ENCODE data around the gene RABAC1. TPM values are rescaled to one million over a fixed set of nuclear protein-coding genes. Genes with fewer than 3 reads are reported as not detected.
A peak's percentile ranks its signal among the peaks of the same experiment; 100 is the strongest.

The RABAC1 gene
- total and polyA plus RNA-seq, 9 of the 15 experiments (the other 6 are each of a cell fraction or from before 2014, with no cell fraction given) = 2.4 to 28.1 (median 9.3) TPM

DNA sequence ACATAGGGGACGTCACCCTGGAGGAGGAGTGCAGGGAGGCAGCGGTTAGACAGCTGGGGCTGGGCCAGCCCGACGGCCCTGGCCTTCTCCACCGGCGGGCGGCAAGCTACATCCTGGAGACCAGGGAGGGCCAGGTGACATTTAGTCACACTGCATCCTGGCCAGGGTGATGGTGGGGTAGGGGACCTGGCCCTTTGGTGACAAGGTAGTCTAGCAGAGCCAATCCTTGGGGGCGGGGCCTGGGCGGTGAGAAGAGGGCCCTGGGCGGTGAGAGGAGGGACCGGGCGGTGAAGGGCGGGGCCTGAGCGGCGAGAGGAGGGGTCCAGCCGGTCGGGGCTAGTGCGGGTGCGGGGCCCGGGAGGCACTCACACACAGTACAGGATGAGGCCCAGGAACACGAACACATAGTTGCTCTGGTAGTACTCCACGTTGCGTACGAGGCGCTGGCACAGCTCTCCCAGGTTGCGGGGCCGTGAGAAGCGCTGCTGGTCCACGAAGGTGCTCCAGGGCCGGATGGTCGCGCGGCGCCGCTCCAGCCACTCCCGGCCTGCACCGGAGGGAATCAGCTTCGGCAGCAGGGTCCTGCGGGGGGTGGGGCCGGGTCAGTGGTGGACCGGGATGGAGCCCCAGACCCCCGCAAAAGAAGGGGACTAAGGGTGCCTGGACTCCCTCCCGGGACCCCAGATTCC is 610 bp downstream of the RABAC1 start (continued):
- TF ChIP-seq HNRNPLL (IDR thresholded peaks at IDR 0.05; ENCODE audit: low read depth, low read length, poor library complexity, severe bottlenecking) = peak; percentile 55
- 0 out of 4 replicates have a peak, but pooled peaks of 1 of the 2 experiments have one; percentile 58 for TF ChIP-seq TEAD1 (CRISPR knock-in tag; IDR thresholded peaks at IDR 0.05)
- 0 out of 2 replicates have a peak, but pooled peaks have one; percentile 15 for TF ChIP-seq ZBTB1 (CRISPR knock-in tag; IDR thresholded peaks at IDR 0.05; ENCODE audit: borderline replicate concordance, low read depth)
- TF ChIP-seq ZBTB7A (IDR thresholded peaks at IDR 0.05; ENCODE audit: borderline replicate concordance, control insufficient read depth, low read depth, low read length) = peak; percentile 56; the same call in 1 of the 2 replicates
- TF ChIP-seq, protein P1, sequence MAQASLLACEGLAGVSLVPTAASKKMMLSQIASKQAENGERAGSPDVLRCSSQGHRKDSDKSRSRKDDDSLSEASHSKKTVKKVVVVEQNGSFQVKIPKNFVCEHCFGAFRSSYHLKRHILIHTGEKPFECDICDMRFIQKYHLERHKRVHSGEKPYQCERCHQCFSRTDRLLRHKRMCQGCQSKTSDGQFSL (CRISPR knock-in tag; IDR thresholded peaks at IDR 0.05) = 0 out of 2 replicates have a peak, but pooled peaks have one; percentile 56
- TF ChIP-seq, protein P1 (tag; IDR thresholded peaks at IDR 0.05) = no peak
- TF ChIP-seq MYC (IDR thresholded peaks at IDR 0.05; ENCODE audit: low read depth, low read length) = 0 out of 2 replicates have a peak, but pooled peaks have one; percentile 25
- no peak for TF ChIP-seq MYC (CRISPR knock-in tag; IDR thresholded peaks at IDR 0.05; ENCODE audit: borderline replicate concordance, low read depth)
- TF ChIP-seq RBFOX2 (IDR thresholded peaks at IDR 0.05; ENCODE audit: low read depth, low read length) = peak; percentile 75
- TF ChIP-seq STAG1 (CRISPR knock-in tag; IDR thresholded peaks at IDR 0.05; ENCODE audit: borderline replicate concordance) = peak; percentile 31; the same call in 1 of the 2 replicates
- TF ChIP-seq NCOA6 (IDR thresholded peaks at IDR 0.05) = peak; percentile 67; the same call in 1 of the 2 replicates
- no peak; the same call in 1 of the 2 replicates for TF ChIP-seq SP1 (CRISPR knock-in tag; IDR thresholded peaks at IDR 0.05)
- TF ChIP-seq RBBP5 (IDR thresholded peaks at IDR 0.05; ENCODE audit: borderline replicate concordance, insufficient read depth, low read length, poor library complexity, severe bottlenecking) = peak; percentile 20
- TF ChIP-seq, protein P2, sequence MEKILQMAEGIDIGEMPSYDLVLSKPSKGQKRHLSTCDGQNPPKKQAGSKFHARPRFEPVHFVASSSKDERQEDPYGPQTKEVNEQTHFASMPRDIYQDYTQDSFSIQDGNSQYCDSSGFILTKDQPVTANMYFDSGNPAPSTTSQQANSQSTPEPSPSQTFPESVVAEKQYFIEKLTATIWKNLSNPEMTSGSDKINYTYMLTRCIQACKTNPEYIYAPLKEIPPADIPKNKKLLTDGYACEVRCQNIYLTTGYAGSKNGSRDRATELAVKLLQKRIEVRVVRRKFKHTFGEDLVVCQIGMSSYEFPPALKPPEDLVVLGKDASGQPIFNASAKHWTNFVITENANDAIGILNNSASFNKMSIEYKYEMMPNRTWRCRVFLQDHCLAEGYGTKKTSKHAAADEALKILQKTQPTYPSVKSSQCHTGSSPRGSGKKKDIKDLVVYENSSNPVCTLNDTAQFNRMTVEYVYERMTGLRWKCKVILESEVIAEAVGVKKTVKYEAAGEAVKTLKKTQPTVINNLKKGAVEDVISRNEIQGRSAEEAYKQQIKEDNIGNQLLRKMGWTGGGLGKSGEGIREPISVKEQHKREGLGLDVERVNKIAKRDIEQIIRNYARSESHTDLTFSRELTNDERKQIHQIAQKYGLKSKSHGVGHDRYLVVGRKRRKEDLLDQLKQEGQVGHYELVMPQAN (IDR thresholded peaks at IDR 0.05; ENCODE audit: borderline replicate concordance) = no peak
- TF ChIP-seq POLR2B (IDR thresholded peaks at IDR 0.05; ENCODE audit: low read depth, partially characterized antibody) = peak; percentile 47
- 0 out of 2 replicates have a peak, but pooled peaks have one; percentile 12 for TF ChIP-seq TOE1 (IDR thresholded peaks at IDR 0.05; ENCODE audit: borderline replicate concordance)
- no peak for TF ChIP-seq TOE1 (CRISPR knock-in tag; IDR thresholded peaks at IDR 0.05; ENCODE audit: borderline replicate concordance, low read depth)
- TF ChIP-seq POLR2A (conservative IDR thresholded peaks at IDR 0.05) = peak; percentile 54; the same call in 1 of the 2 replicates
- 0 out of 2 replicates have a peak, but pooled peaks have one; percentile 10 for TF ChIP-seq CEBPG (CRISPR knock-in tag; IDR thresholded peaks at IDR 0.05)
- no peak for TF ChIP-seq CEBPG (tag; conservative IDR thresholded peaks at IDR 0.05 in 1 of 2, IDR thresholded peaks at IDR 0.05 in 1 of 2)
- no peak for TF ChIP-seq BRCA1 (IDR thresholded peaks at IDR 0.05)
- TF ChIP-seq BRCA1 (CRISPR knock-in tag; IDR thresholded peaks at IDR 0.05) = 0 out of 2 replicates have a peak, but pooled peaks have one; percentile 52
- TF ChIP-seq, protein P3, sequence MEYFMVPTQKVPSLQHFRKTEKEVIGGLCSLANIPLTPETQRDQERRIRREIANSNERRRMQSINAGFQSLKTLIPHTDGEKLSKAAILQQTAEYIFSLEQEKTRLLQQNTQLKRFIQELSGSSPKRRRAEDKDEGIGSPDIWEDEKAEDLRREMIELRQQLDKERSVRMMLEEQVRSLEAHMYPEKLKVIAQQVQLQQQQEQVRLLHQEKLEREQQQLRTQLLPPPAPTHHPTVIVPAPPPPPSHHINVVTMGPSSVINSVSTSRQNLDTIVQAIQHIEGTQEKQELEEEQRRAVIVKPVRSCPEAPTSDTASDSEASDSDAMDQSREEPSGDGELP (CRISPR knock-in tag; IDR thresholded peaks at IDR 0.05; ENCODE audit: borderline replicate concordance) = peak; percentile 91; the same call in 1 of the 2 replicates
- peak; percentile 73 for TF ChIP-seq ZNF263 (CRISPR knock-in tag; IDR thresholded peaks at IDR 0.05; ENCODE audit: borderline replicate concordance)
